HG02798 (cell line): ENCODE measurements around the gene OLA1.

Source experiments
- ATAC-seq: cut with Tn5 transposase; IDR thresholded peaks from one replicate; pipeline ENCODE4 v1.9.1; 2021; ENCODE audit warnings: mild to moderate bottlenecking; ENCODE audit not compliant: unreplicated experiment, poor library complexity

The OLA1 gene

DNA sequence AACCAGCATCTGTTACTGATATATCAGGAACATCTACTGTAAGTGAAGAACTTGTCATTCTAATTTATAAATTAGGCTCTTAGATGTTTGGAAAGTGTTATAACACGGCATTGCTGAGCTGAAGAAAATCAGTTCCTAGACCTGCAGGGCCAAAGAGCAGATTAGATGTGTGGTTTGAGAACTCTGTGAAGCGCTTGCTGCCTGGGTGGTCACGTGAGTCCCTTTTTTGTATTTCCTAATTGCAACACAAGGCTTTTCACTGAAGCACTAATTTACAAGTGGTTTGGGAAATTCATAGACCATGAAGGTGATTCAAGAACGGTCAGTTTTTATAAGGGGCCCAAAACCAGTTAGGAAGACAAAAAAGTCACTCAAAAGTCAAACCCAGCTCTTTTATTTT is 176.3 kb downstream of the OLA1 start:
- no peak for ATAC-seq

- ATAC-seq: no peak
These were observed 177.0 kb downstream of the OLA1 start for GRCh38 chr2:174071321-174071720.

- ATAC-seq: no peak
These were observed 178.1 kb downstream of the OLA1 start for GRCh38 chr2:174070281-174070680.

DNA sequence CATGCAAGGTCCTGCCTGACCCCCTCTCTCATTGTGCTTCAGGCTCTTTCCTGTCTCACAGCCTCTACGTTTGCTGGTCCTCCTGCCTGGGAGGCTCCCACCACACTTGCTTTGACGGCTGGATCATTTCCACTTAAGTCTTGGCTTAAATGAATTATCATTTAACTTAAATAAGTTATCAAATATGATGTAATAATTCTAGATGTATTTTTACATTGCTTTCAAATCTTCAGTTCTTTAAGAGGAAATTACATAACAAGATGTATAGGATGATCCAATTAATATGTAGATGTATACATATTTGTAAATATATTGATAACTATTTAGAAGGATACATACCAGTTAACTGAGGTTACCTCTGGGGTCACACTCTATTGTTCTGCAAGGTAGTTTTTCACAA is 180.5 kb downstream of the OLA1 start:
- no peak for ATAC-seq

GRCh38 chr2:174066871-174067270 is 181.5 kb downstream of the OLA1 start:
- no peak for ATAC-seq

DNA sequence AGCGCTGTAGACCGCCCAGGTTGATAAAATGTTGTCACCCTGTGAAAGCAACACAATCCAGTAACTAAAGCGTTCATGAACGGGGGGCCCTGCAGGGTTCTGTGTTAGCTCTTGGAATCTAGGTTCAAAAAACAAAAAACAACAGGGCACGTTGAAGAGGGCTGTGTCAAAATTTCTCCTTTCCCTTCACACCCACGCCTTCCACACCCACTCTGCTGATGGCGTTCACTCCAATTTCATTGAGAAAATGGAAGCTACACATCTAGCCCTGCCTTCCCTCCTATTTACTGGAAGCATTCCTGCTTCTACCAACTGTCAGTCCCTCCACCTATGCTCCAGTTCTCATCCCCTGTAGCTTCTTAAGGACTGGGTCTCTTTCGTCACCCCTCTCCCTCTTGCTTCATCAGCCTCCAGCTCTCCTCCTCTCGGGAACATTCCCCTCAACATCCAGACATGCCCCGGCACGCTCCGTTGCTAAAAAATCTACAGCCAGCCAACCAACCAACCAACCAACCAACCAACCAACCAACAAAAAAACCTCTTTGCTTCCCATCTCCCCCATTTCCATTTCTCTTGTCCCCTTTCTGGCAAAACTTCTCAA is 184.7 kb downstream of the OLA1 start:
- ATAC-seq: no peak

DNA sequence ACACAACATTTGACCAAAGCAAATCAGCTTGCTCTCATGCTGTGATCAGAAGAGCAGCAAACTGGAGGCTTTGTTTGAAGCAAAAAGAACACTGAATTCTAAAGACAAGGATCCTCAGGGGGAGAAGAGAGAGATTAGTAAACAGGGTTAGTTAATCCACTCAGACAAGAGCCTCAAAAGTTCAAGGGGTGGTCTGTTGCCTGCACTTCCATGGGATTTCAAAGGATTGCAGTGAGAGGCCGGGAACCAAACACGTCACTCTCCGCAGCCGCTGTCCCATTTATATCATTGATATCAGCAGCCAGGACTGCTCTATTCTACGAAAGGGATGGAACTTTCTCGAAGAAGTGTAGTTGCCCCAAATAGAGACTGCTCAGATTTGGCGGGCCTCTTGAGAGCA is 185.4 kb downstream of the OLA1 start:
- ATAC-seq: no peak

GRCh38 chr2:174059884-174060244 is 188.5 kb downstream of the OLA1 start:
- no peak for ATAC-seq

- no peak for ATAC-seq
These were observed 189.0 kb downstream of the OLA1 start for GRCh38 chr2:174059178-174059883.

- ATAC-seq: no peak
These were observed 189.9 kb downstream of the OLA1 start for GRCh38 chr2:174058456-174058855.

- no peak for ATAC-seq
These were observed 190.3 kb downstream of the OLA1 start for GRCh38 chr2:174058026-174058425.

GRCh38 chr2:174054926-174055325 is 193.4 kb downstream of the OLA1 start:
- no peak for ATAC-seq

DNA sequence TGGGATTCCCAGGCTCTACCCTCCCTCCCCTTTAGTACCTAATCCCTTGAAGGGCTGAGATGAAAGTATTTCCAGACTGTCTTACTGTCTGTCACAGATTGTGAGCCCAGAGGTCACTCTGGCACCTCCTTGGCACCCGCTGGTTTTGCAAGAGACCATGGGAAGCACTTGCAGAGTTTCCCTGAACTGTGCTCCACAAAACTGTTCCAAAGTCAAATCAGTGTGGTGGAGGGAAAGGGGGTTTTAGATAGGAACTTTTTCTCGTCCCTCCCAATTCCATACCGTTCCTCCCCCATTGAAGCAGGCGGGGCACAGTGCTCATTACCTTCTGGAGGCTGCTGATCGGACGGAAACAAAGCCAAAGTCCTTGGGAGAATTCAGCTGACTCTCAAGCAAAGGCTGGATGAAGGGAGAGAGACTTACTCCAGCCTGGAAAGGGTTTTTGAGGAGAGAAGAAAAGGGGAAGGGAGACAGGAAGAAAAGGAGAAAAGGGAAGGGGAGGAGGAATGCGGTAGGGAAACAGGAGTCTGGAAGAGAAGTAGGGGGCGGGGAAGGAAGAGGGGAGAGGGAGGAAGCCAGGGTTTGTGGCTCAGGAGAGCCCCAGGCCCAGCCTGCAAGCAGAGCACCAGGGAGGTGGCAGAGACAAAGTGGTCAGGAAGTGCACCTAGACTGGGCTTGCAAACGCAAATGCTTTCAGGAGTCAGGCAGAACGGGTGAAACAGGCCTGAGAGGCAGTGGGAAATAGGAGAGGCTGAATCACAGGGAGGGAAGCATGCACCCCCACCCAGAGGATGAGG is 194.8 kb downstream of the OLA1 start:
- ATAC-seq: no peak

DNA sequence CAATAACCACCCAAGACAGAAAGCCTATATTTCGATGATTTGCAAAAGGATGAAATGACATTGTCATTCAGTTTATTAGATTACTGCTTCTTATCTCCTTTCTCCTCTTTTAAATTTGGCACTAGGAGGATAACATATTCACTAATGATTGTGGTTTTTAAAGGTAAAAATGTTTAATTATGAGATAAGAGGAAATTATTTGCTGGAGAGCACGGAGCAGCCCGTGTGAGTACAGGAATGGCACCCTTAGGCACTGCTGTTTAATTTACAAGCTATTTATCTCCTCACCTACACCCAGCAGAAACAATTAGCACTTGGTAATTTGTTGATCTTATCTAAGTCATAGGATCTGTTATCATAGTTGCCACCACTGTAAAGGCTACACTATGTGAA is 195.8 kb downstream of the OLA1 start:
- ATAC-seq: no peak

- ATAC-seq: no peak
These were observed 196.4 kb downstream of the OLA1 start for GRCh38 chr2:174051741-174052583.

DNA sequence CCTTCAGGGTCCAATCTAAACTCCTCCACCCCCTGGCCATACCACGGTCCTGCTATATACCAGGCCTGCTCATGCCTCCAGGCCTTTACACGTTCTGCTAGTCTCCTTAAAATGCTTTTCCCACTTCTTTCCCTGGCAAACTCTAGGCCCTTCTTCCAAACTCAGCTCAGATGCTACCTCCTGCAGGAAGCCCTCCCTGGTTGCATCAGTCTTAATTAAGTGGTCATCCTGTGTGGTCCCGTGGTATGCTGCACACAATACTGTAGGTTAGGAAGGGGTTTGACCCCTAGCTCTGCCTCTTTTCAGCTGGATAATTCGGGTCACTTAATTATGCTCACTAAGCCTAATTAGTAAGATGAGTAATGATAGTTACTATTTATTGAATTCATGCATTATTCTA is 197.3 kb downstream of the OLA1 start:
- ATAC-seq: no peak

- no peak for ATAC-seq
These were observed 198.4 kb downstream of the OLA1 start for GRCh38 chr2:174049895-174050294.

DNA sequence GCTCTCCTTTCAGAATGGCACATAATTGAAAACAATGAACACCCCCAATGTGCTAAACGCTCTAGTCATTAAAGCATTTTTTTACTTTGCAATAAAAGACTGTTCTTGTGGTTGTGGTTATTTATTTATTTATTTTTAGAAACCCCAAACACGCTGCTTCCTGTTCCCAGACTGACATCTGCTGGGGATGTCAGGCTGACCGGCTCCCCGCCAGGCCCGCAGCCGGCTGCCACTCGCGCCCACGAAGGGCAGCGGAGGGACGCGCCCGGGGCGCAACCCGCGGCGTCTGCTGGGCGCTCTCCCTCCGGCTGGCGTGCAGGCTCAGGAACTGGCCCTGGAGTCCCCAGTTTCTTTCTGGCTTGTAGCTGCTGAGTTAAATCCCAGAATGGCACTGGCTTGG is 200.1 kb downstream of the OLA1 start:
- no peak for ATAC-seq

DNA sequence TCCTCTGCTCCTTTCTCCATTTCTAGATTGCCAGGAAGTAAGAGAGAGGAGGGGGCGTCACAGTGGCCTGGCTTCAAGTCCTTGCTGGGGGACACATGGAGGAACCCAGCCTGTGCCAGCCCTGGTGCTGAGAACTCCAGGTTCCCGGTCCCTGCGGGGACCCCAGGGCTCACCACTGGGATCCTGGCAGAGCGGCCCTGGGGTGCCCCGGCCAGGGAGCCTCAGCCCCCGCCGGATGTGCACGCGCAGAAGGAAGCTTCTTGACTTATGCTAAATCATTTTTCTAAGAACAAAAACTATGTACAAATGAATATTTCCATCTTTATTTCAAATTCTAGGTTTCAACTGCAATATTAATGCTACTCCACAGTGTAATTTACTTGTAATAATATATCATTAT is 200.6 kb downstream of the OLA1 start:
- no peak for ATAC-seq

DNA sequence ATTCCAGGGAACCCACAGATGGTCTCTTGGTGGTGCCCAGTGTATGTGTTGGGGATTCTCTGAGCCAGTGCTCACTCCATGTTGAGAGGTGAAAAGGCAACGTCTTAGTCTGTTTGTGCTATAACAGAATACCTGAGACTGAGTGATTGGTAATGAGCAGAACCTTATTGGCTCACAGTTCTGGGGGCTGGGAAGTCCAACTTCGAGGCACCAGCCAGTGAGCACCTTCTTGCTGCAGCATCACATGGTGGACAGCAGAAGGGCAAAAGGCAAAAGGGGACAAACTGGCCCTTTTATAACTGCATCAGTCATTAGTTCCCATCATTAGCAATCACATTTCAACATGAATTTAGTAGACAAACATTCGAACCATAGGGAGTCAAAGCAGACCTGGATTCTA is 202.2 kb downstream of the OLA1 start:
- ATAC-seq: no peak

DNA sequence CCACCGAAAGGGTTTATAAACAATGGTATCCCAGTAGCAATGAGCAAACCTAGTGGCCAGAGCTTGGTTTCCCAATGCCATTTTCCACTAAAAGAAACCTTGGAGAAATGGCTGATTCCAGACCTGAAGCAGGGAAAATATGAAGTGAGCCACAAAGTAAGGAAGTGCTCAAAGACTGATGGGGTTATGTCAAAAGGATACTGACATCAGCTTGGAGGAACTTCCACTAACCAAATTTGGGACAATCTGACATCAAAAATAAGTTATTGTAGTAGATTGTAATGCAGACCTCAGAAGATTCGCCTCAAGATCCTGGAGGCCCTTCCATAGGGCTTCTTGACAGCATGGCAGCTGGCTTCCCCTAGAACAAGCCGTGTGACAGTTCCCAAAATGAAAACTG is 203.8 kb downstream of the OLA1 start:
- no peak for ATAC-seq
